Aorta (tissue), 5 donors: ENCODE results near the gene IL12RB2. TPM values are rescaled to one million over a fixed set of nuclear protein-coding genes. Genes with fewer than 3 reads are reported as not detected.
A peak's percentile ranks its signal among the peaks of the same experiment; 100 is the strongest.

Experiments used
- ATAC-seq: fragments of 200-7000 bp; cut with Tn5 transposase; one replicate; pipeline ENCODE4 v1.9.1; 2022; ENCODE audit warnings: moderate library complexity; ENCODE audit not compliant: low FRiP score
- DNase-seq, 2 donors: peaks; one replicate each; pipeline ENCODE4 v3.0.0-alpha.2; 2020
- H3K27ac ChIP-seq, 2 donors: one replicate each; pipeline ENCODE4 v1.5.1; 2013; ENCODE audit warnings: low read length in 2 of 2, mild to moderate bottlenecking in 2 of 2, moderate library complexity in 2 of 2, control low read depth in 1 of 2, inconsistent platforms in 1 of 2, low read depth in 1 of 2
- H3K27me3 ChIP-seq, 2 donors: one replicate each; pipeline ENCODE4 v1.6.1; 2013; ENCODE audit warnings: control low read depth in 1 of 2, low read length in 1 of 2, mild to moderate bottlenecking in 1 of 2, moderate library complexity in 1 of 2; ENCODE audit not compliant: insufficient read depth in 2 of 2, control insufficient read depth in 1 of 2
- H3K36me3 ChIP-seq, 2 donors: one replicate each; pipeline ENCODE4 v1.6.1; 2013; ENCODE audit warnings: control low read depth in 1 of 2, low read length in 1 of 2, mild to moderate bottlenecking in 1 of 2; ENCODE audit not compliant: insufficient read depth in 2 of 2, control insufficient read depth in 1 of 2
- H3K4me1 ChIP-seq, 2 donors: one replicate each; pipeline ENCODE4 v1.6.1; 2013; ENCODE audit warnings: low read length in 2 of 2, control low read depth in 1 of 2, mild to moderate bottlenecking in 1 of 2, moderate library complexity in 1 of 2; ENCODE audit not compliant: insufficient read depth in 2 of 2, control insufficient read depth in 1 of 2
- H3K4me3 ChIP-seq, 2 donors: one replicate each; pipeline ENCODE4 v1.5.1; 2013; ENCODE audit warnings: low read length in 2 of 2, control low read depth in 1 of 2, mild to moderate bottlenecking in 1 of 2
- H3K9me3 ChIP-seq: one replicate; pipeline ENCODE4 v1.6.1; 2013; ENCODE audit warnings: mild to moderate bottlenecking, low read length; ENCODE audit not compliant: control insufficient read depth
- WGBS, 2 donors: extraction: QIAGEN DNeasy Blood & Tissue Kit; methylation state at CpG; one replicate each; pipeline ENCODE4 v1.1.7; 2013; 5-methylcytosine and 5-hydroxymethylcytosine counted together
- intact Hi-C, 2 donors: fragments of 100-400 bp; cut with DNase I; formaldehyde crosslinking; loops; one replicate each; pipeline versions ENCODE4 v1.14.2 to v1.15.0; 2022
- polyA plus RNA-seq, 2 donors: library from polyadenylated mRNA; stranded (reverse); fragments of 200-250 nt; gene quantifications; one replicate each; pipeline ENCODE4 v1.2.3, GENCODE V29; 2013
- total RNA-seq, 2 donors: library from RNA; stranded (reverse); fragmentation: NEBNext Ultra II Directional; extraction: Animal tissue kit (Norgen Biotek cat#: 25700); gene quantifications; one replicate each; pipeline ENCODE4 v1.2.1, GENCODE V29; 2021
- donor health status: healthy with polysubstance abuse.
- donor health status: Bipolar disorder and iron deficiency.
- donor health status: DM: no; HTN: no; CAD: no.
- donor health status: DM: no; HTN: no; CAD: no.
- donor health status: DM: yes; HTN: yes; CAD: no.

The IL12RB2 gene
- total and polyA plus RNA-seq, 4 donors = 0.08 to 5.3 (median 0.88) TPM; not detected in 1

DNA sequence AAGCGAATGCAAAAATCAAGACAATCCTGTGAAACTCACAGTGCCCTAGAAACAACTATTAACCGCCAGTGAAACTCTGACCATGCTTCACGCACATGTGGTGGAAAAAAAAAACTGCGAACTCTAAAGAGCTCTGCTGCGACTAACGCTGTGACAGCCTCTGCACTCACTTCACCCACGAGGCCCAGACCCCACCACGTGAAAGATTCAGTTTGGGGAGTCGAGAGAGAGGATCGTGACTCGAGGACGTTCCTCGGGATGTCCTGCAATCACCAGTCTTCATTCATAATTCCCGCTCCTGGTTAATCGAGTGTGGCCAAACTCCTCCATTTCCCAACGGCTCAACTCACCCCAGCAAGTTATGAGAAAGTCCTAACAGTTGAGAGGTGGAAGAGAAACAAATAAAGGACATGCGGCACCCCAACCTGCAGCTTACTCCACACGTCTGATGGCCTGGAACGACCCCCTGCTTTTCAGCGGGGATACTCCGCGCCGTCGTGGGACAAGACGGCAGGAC lies 121.4 kb downstream of the IL12RB2 start:
- intact Hi-C loops = loop anchor here (5.0 to 10.0 kb wide), 3 partner anchors 56 to 82 kb away; no protein-coding TSS in a partner anchor
- H3K36me3 ChIP-seq = peaks cover 0 to 2% of the 10 kb centered on the region in 2 donors
- no peaks in the 10 kb centered on the region for H3K27me3 ChIP-seq
- WGBS, 2 donors = 0% methylated on average over 25 of the region's 25 CpGs
- H3K27ac ChIP-seq = peak overlapping the region in 1 of 2 donors; percentile 52
- no peak for ATAC-seq
- no peak for DNase-seq
- H3K4me3 ChIP-seq = peak overlapping the region; percentile 61 to 86
- no peaks in the 10 kb centered on the region for H3K9me3 ChIP-seq
- H3K4me1 ChIP-seq = no peaks in the 10 kb centered on the region

DNA sequence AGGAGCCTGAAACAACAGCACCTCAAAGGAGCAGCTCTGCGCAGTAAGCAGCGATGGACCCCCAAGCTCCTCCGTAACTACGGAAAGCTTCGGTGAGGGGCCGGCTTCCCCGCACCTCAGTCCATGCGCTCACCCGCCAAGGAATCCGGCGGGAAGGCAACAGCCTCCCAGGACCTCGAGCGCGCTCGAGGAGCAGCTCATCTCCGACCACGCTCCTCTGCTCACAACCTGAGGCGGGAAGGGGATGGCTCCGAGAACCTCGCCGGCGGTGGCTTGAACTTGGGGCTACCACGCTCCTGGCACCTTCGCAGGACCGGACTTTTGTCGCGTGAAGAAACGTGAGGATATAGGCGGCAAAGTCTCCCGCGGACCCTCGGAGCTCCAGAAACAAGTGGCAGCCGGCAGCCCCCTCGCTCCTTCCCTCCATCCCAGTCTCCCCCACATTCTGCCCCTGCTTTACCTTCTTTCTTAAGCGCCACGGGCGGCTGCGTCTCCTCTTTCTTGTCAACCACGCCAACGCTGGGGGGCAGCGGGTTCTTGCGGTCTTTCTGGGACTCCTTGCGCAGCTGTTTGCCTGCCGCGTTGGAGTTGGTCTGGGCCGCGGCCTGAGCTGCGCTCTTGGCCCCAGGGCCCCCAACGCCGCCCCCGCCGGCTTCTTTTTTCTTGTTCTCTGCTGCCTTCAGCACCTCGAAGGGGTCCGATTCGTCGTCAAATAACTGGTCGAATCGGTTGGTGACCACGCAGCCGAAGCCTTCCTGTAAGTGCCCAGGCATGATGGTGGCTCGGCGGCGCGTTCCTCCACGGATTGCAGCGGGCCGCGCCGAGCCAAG lies 122.1 kb downstream of the IL12RB2 start:
- DNase-seq = peak; percentile 56 to 80
- H3K4me1 ChIP-seq = no peaks in the 10 kb centered on the region

DNA sequence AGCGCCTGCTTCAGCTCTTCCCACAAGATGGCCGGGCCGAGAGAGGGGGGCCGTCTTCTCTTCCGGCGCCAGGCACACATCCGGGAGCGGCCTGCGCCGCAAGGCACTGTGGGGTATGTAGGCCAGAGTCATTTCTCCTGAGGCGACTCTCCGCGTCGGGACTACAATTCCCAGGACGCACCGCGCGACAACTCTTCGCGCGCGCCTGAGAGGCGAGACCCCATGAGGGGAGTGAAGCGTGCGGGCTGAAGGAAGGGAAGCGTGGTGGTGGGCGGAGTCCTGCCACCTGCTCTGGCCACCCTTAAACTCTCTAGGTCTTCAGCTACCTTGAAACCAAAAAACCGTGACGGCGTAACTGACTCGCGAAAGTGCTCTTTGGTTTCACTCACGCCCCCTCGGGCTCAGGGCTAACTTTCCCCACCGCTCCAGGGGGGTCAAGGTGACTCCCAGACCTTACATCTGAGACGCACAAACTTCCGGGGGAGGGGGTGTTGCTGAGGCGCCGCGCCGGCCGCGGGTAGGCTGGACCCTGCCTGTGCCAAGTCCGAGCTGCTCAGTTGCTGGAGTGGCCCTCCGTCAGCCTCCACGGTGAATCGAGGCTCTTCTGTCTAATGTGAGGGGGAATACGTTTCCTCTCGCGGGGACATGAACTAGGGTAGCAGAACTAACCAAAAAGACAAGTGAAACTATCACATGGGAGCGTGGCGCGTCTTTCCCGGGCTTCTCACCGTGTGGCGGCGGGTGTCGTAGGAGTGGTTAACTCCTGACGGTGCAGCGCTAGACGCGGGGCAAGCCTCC lies 122.9 kb downstream of the IL12RB2 start, which contains the start of gene SERBP1:
Gene SERBP1 (minus strand): TSS at position 45 of the 798 bp plus-strand sequence. CDS start 102 bp downstream, outside the sequence.
- ATAC-seq = peak; percentile 99
- no peaks in the 10 kb centered on the region for H3K4me1 ChIP-seq

More for the DNA sequence above, 122.1 kb downstream of the IL12RB2 start:
- peak; percentile 59 for ATAC-seq
- no peaks in the 10 kb centered on the region for H3K9me3 ChIP-seq
- H3K36me3 ChIP-seq = peaks cover 0 to 2% of the 10 kb centered on the region in 2 donors
- peak overlapping the region; percentile 61 to 86 for H3K4me3 ChIP-seq
- H3K27me3 ChIP-seq = no peaks in the 10 kb centered on the region
- 0% methylated on average over 68 to 69 of the region's 69 CpGs for WGBS, 2 donors
- intact Hi-C loops = loop anchor here (5.0 to 10.0 kb wide), 3 partner anchors 55 to 82 kb away; no protein-coding TSS in a partner anchor
- peak overlapping the region in 1 of 2 donors; percentile 52 for H3K27ac ChIP-seq

GRCh38 chr1:67431156-67431765 lies 123.6 kb downstream of the IL12RB2 start:
- Histone ChIP-seq H3K9me3 (no peaks in the 10 kb centered on the region), H3K4me3 (peak overlapping the region; percentile 55 to 86), H3K27ac (peak overlapping the region; percentile 74 to 78), H3K27me3 (no peaks in the 10 kb centered on the region), H3K36me3 (no peaks in the 10 kb centered on the region), H3K4me1 (no peaks in the 10 kb centered on the region)
- no peak for DNase-seq
- ATAC-seq = no peak
- intact Hi-C loops = no loop called here
- WGBS, 2 donors = 11 to 15% methylated on average over 12 of the region's 12 CpGs

More for the DNA sequence above, 122.9 kb downstream of the IL12RB2 start, which contains the start of gene SERBP1:
- intact Hi-C loops = no loop called here
- Histone ChIP-seq H3K9me3 (no peaks in the 10 kb centered on the region), H3K27ac (peak within 1 kb of the TSS; percentile 59 to 78), H3K36me3 (peaks cover 0 to 2% of the 10 kb centered on the region in 2 donors), H3K4me3 (peak within 1 kb of the TSS; percentile 61 to 86), H3K27me3 (no peaks in the 10 kb centered on the region)
- WGBS, 2 donors = 0 to 1% methylated on average over 60 to 62 of the region's 62 CpGs
- DNase-seq = peak; percentile 97 to 99

DNA sequence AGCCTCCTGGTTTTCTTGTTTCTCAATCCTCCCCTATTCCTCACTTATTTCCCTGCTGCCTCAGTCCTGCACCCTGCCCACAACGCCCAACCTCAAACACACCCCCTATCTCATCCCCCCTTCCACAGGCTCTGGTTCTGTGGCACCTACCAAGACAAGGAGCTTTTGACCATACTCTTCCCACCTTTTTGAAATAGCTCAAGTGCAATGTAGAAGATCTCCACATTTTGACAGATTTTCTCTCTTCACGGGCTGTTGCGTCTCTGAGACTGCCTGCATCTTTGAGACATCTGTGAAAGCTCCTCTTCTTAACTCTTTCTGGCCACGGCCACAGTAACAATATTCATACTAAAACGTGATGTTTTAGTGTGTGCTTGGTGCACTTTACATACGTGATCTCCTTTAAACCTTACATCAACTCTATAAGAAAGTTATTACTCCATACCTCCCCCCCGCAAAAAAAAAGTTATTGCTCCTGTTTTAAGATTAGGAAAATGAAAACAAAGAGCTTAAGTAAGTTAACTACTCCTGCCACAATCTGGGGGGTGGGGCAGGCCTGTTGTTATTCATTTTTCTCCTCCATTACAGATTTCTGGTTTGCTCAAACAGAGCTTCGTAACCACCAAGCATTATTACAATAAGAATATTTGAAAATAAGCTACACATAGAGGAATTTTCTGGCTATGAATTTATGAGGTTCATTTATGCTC lies 124.4 kb downstream of the IL12RB2 start:
- Histone ChIP-seq H3K36me3 (no peaks in the 10 kb centered on the region), H3K27me3 (no peaks in the 10 kb centered on the region), H3K27ac (peak overlapping the region; percentile 61 to 74), H3K4me3 (no peak overlapping the region), H3K9me3 (no peaks in the 10 kb centered on the region), H3K4me1 (no peaks in the 10 kb centered on the region)
- intact Hi-C loops = no loop called here
- WGBS, 2 donors = 34 to 43% methylated on average over 8 of the region's 8 CpGs
- ATAC-seq = no peak
- no peak for DNase-seq

DNA sequence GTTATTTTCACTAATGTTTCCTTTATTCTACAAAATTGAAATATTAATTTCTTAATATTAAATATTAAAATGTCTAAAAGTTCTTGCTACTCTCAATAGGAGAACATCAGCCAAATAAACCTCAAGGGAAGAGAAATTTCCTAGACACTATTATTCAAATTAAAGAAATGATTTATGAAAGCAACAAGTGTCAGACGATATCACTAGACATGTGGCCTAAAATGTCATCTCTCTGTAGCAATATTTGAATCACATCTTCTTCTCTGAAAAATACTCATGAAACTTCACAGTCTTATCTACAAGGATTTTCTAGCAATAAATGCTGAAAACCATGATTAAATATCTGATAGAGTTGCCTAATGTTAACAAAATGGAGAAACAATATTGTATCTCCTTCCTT lies 125.1 kb downstream of the IL12RB2 start:
- no peaks in the 10 kb centered on the region for H3K36me3 ChIP-seq
- WGBS, 2 donors = 22 to 31% methylated on average over 1 of the region's 1 CpG
- no peaks in the 10 kb centered on the region for H3K27me3 ChIP-seq
- intact Hi-C loops = no loop called here
- H3K9me3 ChIP-seq = no peaks in the 10 kb centered on the region
- DNase-seq = no peak
- ATAC-seq = no peak
- H3K4me1 ChIP-seq = no peaks in the 10 kb centered on the region
- no peak overlapping the region for H3K27ac ChIP-seq
- no peak overlapping the region for H3K4me3 ChIP-seq

- Histone ChIP-seq H3K27ac (peak overlapping the region; percentile 81 to 93), H3K4me3 (no peak overlapping the region), H3K9me3 (no peaks in the 10 kb centered on the region), H3K4me1 (peaks cover 0 to 3% of the 10 kb centered on the region in 2 donors), H3K27me3 (no peaks in the 10 kb centered on the region), H3K36me3 (no peaks in the 10 kb centered on the region)
- no peak for ATAC-seq
- intact Hi-C loops = no loop called here
- DNase-seq = no peak
- WGBS, 2 donors = 7 to 13% methylated on average over 2 of the region's 2 CpGs
These were observed 126.2 kb downstream of the IL12RB2 start for GRCh38 chr1:67433837-67434236.
